GM12801 (cell line): ENCODE data around the gene MCM3AP.

Experiments
- TF ChIP-seq, protein P1 (sequence below): IDR thresholded peaks from one replicate; pipeline ENCODE4 v1.5.1; 2011; ENCODE audit warnings: control low read depth; ENCODE audit not compliant: insufficient read length; ENCODE audit errors: extremely low read depth

The MCM3AP gene

GRCh38 chr21:46317710-46318463, 32.5 kb upstream of the MCM3AP start:
- TF ChIP-seq, protein P1, sequence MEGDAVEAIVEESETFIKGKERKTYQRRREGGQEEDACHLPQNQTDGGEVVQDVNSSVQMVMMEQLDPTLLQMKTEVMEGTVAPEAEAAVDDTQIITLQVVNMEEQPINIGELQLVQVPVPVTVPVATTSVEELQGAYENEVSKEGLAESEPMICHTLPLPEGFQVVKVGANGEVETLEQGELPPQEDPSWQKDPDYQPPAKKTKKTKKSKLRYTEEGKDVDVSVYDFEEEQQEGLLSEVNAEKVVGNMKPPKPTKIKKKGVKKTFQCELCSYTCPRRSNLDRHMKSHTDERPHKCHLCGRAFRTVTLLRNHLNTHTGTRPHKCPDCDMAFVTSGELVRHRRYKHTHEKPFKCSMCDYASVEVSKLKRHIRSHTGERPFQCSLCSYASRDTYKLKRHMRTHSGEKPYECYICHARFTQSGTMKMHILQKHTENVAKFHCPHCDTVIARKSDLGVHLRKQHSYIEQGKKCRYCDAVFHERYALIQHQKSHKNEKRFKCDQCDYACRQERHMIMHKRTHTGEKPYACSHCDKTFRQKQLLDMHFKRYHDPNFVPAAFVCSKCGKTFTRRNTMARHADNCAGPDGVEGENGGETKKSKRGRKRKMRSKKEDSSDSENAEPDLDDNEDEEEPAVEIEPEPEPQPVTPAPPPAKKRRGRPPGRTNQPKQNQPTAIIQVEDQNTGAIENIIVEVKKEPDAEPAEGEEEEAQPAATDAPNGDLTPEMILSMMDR = no peak

- TF ChIP-seq, protein P1 = no peak
Measured at GRCh38 chr21:46316708-46317324, 31.4 kb upstream of the MCM3AP start.

DNA sequence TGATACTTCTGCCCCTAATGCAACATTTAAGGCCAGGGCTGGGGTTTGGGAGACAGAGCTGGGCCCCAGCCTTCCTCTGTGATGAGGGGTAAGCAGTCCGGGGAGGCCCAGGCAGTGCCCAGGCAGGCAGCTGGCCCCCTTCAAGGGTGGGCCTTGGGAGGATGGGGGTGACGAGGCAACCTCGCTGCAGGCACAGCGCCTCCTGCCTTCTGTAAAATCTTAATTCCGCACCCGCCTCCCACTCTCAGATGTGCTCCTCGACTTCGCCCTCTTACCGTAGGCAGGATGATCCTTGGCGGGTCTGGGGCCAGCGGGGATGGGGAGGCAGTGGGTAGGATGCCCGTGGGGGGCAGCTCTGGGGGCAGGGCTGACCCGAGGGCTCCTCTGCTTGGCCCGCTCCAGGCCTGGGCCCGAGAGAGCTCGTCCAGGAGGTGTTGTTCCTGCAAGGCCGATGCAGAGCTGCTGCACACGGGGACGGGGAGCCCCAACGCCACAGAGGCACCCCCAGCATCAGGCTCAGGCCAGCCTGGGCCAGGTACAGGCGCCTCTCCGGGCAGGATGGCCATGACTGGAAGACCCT, 29.1 kb upstream of the MCM3AP start:
- TF ChIP-seq, protein P1 = no peak

GRCh38 chr21:46312949-46313348, 27.5 kb upstream of the MCM3AP start:
- TF ChIP-seq, protein P1 = no peak

- TF ChIP-seq, protein P1 = no peak
Measured at GRCh38 chr21:46311568-46311967, 26.2 kb upstream of the MCM3AP start.

DNA sequence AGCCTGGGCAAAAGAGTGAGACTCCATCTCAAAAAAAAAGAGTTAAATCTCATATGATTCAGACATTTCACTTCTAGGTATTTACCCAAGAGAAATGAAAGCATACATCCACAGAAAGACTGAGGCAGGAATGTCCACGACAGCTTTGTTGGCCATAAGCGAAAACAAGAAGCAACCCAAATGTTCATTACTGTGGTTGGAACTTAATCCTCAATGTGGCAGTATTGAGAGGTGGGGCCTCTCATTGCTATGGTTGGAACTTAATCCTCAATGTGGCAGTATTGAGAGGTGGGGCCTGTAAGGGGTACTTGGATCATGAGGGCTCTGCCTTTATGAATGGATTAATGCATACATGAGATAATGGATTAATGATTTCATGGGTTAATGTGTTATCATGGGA, 23.0 kb upstream of the MCM3AP start:
- TF ChIP-seq, protein P1 = no peak

GRCh38 chr21:46307625-46308024, 22.2 kb upstream of the MCM3AP start:
- TF ChIP-seq, protein P1 = no peak
